Measurements from ENCODE around the gene DHRS3.

GRCh38 chr1:12644829-12645228 lies 26.8 kb upstream of the DHRS3 start:
- TF ChIP-seq CTCF (conservative IDR thresholded peaks at IDR 0.05), result no peak
- TF ChIP-seq EZH2 (IDR thresholded peaks at IDR 0.05; ENCODE audit: low read depth), result no peak

Data from PC-9 (cell line).